Gastrocnemius medialis (tissue), 4 donors: ENCODE data around the gene MUS81. TPM values are rescaled to one million over a fixed set of nuclear protein-coding genes. Genes with fewer than 3 reads are reported as not detected.

Experiments used
- ATAC-seq, 2 donors: fragments of 150-250 bp; one replicate each; pipeline ENCODE4 v1.9.1; 2016
- DNase-seq, 2 donors: peaks; one replicate each; pipeline ENCODE4 v3.0.0-alpha.2; 2019
- H3K27ac ChIP-seq, 4 donors: fragments of 200-600 bp; sonication (generic); 1 replicate in 1 of 4; 2 replicates in 3 of 4; pipeline ENCODE4 v1.5.1; 2016 to 2018; ENCODE audit warnings: mild to moderate bottlenecking in 2 of 4, moderate library complexity in 1 of 4
- H3K27me3 ChIP-seq, 3 donors: fragments of 200-600 bp; sonication (generic) in 2 of 3; 1 replicate in 1 of 3; 2 replicates in 2 of 3; pipeline versions ENCODE4 v1.5.1 to v1.6.0; 2016 to 2019; ENCODE audit warnings: mild to moderate bottlenecking in 1 of 3, moderate library complexity in 1 of 3
- H3K36me3 ChIP-seq, 2 donors: fragments of 200-600 bp; sonication (generic) in 1 of 2; one replicate each; pipeline ENCODE4 v1.5.1; 2017 to 2018
- H3K4me1 ChIP-seq, 2 donors: fragments of 200-600 bp; sonication (generic) in 1 of 2; one replicate each; pipeline ENCODE4 v1.5.1; 2016 to 2017; ENCODE audit warnings: mild to moderate bottlenecking in 2 of 2
- H3K4me3 ChIP-seq, 4 donors: fragments of 200-600 bp; sonication (generic) in 3 of 4; 1 replicate in 1 of 4; 2 replicates in 3 of 4; pipeline ENCODE4 v1.5.1; 2016 to 2019; ENCODE audit warnings: mild to moderate bottlenecking in 2 of 4
- H3K9me3 ChIP-seq, 3 donors: fragments of 200-600 bp; sonication (generic) in 2 of 3; 1 replicate in 1 of 3; 2 replicates in 2 of 3; pipeline ENCODE4 v1.5.1; 2016 to 2019
- POLR2A ChIP-seq, 2 donors: fragments of 450-650 bp; IDR thresholded peaks; one replicate each; pipeline ENCODE4 v1.6.1; 2017; ENCODE audit warnings: antibody characterized with exemption in 2 of 2, mild to moderate bottlenecking in 2 of 2, moderate library complexity in 2 of 2
- in situ Hi-C, 4 donors: fragments of 200-750 bp; cut with MboI; loops; one replicate each; pipeline versions ENCODE4 v1.15.0 to v1.8.0; 2017; ENCODE audit warnings: low sequenced_read_pairs in 4 of 4
- intact Hi-C: fragments of 100-400 bp; cut with DNase I; formaldehyde crosslinking; loops from one replicate; pipeline ENCODE4 v1.15.1; 2023; ENCODE audit warnings: low total_unique reads
- total RNA-seq, 4 donors: library from RNA; depleted of rRNA; stranded (reverse); fragments of >200 nt; gene quantifications; one replicate each; pipeline versions ENCODE4 v1.1.0 to v1.2.3, GENCODE V29; 2016
- TF ChIP-seq, protein P1 (sequence below), 5 experiments: fragments of 450-650 bp in 3 of 5; fragments of 200-600 bp in 2 of 5; sonication (generic) in 2 of 5; IDR thresholded peaks in 4 of 5; conservative IDR thresholded peaks in 1 of 5; 1 replicate in 4 of 5; 2 replicates in 1 of 5; pipeline ENCODE4 v1.5.1; 2016 to 2019; ENCODE audit warnings: antibody characterized with exemption in 5 of 5, mild to moderate bottlenecking in 3 of 5, moderate library complexity in 3 of 5

MUS81 gene
- total RNA-seq, 4 donors from 2014 or later, result 26.4 to 44.9 (median 34.8) TPM

- ATAC-seq (no peak), DNase-seq (no peak)
- H3K36me3 ChIP-seq, result peaks cover 0 to 39% of the 10 kb centered on the region in 2 donors
- intact Hi-C loops, result no loop called here
- no peaks in the 10 kb centered on the region for H3K9me3 ChIP-seq
- peaks cover 0 to 18% of the 10 kb centered on the region in 2 donors for H3K4me1 ChIP-seq
- H3K27me3 ChIP-seq, result no peaks in the 10 kb centered on the region
- in situ Hi-C loops, result no loop called here
- no peak overlapping the region for H3K27ac ChIP-seq
- H3K4me3 ChIP-seq, result no peak overlapping the region
- TF ChIP-seq, protein P1, sequence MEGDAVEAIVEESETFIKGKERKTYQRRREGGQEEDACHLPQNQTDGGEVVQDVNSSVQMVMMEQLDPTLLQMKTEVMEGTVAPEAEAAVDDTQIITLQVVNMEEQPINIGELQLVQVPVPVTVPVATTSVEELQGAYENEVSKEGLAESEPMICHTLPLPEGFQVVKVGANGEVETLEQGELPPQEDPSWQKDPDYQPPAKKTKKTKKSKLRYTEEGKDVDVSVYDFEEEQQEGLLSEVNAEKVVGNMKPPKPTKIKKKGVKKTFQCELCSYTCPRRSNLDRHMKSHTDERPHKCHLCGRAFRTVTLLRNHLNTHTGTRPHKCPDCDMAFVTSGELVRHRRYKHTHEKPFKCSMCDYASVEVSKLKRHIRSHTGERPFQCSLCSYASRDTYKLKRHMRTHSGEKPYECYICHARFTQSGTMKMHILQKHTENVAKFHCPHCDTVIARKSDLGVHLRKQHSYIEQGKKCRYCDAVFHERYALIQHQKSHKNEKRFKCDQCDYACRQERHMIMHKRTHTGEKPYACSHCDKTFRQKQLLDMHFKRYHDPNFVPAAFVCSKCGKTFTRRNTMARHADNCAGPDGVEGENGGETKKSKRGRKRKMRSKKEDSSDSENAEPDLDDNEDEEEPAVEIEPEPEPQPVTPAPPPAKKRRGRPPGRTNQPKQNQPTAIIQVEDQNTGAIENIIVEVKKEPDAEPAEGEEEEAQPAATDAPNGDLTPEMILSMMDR (IDR thresholded peaks at IDR 0.05 in 4 of 5, conservative IDR thresholded peaks at IDR 0.05 in 1 of 5), result no peak
Observed at GRCh38 chr11:65868076-65868667, 7.9 kb downstream of the MUS81 start.

DNA sequence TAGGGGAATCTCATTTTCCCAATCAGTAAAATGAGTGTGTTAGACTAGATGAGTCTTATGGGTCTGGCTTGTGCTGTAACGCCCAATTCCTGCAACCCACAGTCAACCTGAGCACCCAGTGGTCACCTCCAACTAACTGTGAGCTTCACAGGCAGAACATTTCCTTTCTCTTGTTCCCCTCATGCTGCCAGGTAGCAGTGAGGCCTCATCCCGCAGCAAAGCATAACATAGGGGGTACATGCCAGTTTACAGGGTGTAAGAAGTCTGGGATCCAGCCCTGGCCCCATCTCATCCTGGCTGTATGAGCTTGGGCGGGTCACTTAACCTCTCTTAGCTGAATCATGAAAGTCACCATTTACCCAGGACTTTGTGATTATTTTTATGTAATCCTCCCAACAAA lies 8.7 kb downstream of the MUS81 start:
- no peaks in the 10 kb centered on the region for H3K27me3 ChIP-seq
- intact Hi-C loops (no loop called here), in situ Hi-C loops (no loop called here)
- DNase-seq (no peak), ATAC-seq (no peak)
- no peak for TF ChIP-seq POLR2A (IDR thresholded peaks at IDR 0.05)
- TF ChIP-seq, protein P1 (IDR thresholded peaks at IDR 0.05 in 4 of 5, conservative IDR thresholded peaks at IDR 0.05 in 1 of 5), result no peak
- H3K36me3 ChIP-seq, result peaks cover 0 to 32% of the 10 kb centered on the region in 2 donors
- peaks cover 0 to 19% of the 10 kb centered on the region in 2 donors for H3K4me1 ChIP-seq
- H3K27ac ChIP-seq, result no peak overlapping the region
- no peak overlapping the region for H3K4me3 ChIP-seq
- no peaks in the 10 kb centered on the region for H3K9me3 ChIP-seq

GRCh38 chr11:65869643-65870306 lies 9.5 kb downstream of the MUS81 start:
- ATAC-seq (no peak), DNase-seq (no peak)
- H3K27me3 ChIP-seq, result no peaks in the 10 kb centered on the region
- no peak overlapping the region for H3K4me3 ChIP-seq
- H3K4me1 ChIP-seq, result peaks cover 0 to 19% of the 10 kb centered on the region in 2 donors
- H3K36me3 ChIP-seq, result peaks cover 0 to 23% of the 10 kb centered on the region in 2 donors
- H3K9me3 ChIP-seq, result no peaks in the 10 kb centered on the region
- intact Hi-C loops, result no loop called here
- TF ChIP-seq POLR2A (IDR thresholded peaks at IDR 0.05), result no peak
- TF ChIP-seq, protein P1 (IDR thresholded peaks at IDR 0.05 in 4 of 5, conservative IDR thresholded peaks at IDR 0.05 in 1 of 5), result no peak
- in situ Hi-C loops, result no loop called here
- peak overlapping the region in 1 of 4 donors; percentile 83 for H3K27ac ChIP-seq

- no peak for DNase-seq
- peak overlapping the region in 1 of 4 donors; percentile 83 for H3K27ac ChIP-seq
Observed at GRCh38 chr11:65870307-65870658, 10.1 kb downstream of the MUS81 start.

More at GRCh38 chr11:65870307-65870658, 10.1 kb downstream of the MUS81 start:
- no peaks in the 10 kb centered on the region for H3K9me3 ChIP-seq
- no peak for ATAC-seq
- in situ Hi-C loops, result no loop called here
- intact Hi-C loops, result no loop called here
- peaks cover 0 to 19% of the 10 kb centered on the region in 2 donors for H3K4me1 ChIP-seq
- H3K4me3 ChIP-seq, result no peak overlapping the region
- peaks cover 0 to 18% of the 10 kb centered on the region in 2 donors for H3K36me3 ChIP-seq
- TF ChIP-seq POLR2A (IDR thresholded peaks at IDR 0.05), result no peak
- TF ChIP-seq, protein P1 (IDR thresholded peaks at IDR 0.05 in 4 of 5, conservative IDR thresholded peaks at IDR 0.05 in 1 of 5), result no peak
- no peaks in the 10 kb centered on the region for H3K27me3 ChIP-seq
